Posterior cingulate gyrus (tissue), 11 donors: ENCODE measurements around the gene BNC2.
A peak's percentile ranks its signal among the peaks of the same experiment; 100 is the strongest.
"Not testable (repeated sequence)": the region's sequence is repeated elsewhere in the genome, so short reads cannot be mapped to it uniquely, and the experiment has no call there.

Experiments
- DNase-seq, 10 donors: peaks; one replicate each; pipeline versions ENCODE4 v3.0.0 to v3.0.0-alpha.2; 2020 to 2021; ENCODE audit warnings: mixed read lengths in 3 of 10
- intact Hi-C: fragments of 100-400 bp; cut with DNase I; formaldehyde crosslinking; loops from one replicate; pipeline ENCODE4 v1.15.1; 2023

The BNC2 gene

DNA sequence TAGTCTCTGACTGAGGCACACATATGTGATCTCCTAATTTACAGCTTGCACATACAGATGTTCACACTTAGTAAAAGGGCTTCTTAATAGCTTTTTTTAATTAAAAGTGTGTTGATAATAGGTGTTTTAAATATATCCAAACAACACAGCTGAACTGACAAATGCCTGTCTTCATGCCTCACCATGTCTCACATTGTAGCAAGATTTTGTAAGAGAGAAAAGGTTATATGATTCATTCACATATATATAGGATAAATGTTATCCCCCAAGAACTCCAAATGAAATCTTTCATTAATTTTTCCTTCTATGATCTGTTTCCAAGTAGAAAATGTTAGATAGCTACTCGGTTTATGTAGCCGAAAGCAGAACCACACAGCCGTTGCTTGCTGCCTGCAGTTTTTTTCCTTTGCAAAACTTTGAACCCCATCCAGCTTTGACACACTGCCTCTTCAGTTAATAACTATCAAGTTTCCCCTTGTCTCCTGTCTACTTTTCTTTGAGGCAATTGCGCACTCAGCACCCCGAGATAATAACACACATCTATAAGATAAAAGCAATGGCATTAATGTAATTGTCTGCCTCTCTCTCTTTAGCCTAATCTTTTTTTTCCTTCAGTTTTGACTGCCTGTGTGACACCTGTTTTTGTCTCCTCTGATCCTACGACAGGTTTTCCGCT is 299.2 kb downstream of the BNC2 start:
- intact Hi-C loops = no loop called here

DNA sequence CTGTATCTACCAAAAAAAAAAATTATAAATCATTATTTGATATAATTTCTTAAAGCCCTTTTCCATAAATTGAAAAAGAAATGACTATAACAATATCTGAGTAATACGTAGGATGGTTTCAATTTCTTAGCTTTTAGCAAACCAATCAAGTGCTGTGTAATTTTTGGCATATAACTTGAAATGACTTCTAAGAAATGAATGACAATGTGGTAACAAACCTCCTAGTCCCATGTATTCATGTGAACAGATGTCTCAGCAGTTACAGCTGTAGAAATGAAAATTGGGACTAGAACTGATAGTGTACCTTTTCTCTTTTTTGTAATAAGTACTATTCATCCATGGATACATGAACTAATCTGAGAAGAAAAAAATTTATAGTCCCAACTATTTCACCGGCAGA is 307.0 kb downstream of the BNC2 start:
- intact Hi-C loops = no loop called here
- DNase-seq = no peak

More for the DNA sequence above, 299.2 kb downstream of the BNC2 start:
- DNase-seq = no peak

GRCh38 chr9:16561121-16561520 is 309.3 kb downstream of the BNC2 start:
- DNase-seq = peak in 1 of 10 donors; percentile 60
- intact Hi-C loops = no loop called here

DNA sequence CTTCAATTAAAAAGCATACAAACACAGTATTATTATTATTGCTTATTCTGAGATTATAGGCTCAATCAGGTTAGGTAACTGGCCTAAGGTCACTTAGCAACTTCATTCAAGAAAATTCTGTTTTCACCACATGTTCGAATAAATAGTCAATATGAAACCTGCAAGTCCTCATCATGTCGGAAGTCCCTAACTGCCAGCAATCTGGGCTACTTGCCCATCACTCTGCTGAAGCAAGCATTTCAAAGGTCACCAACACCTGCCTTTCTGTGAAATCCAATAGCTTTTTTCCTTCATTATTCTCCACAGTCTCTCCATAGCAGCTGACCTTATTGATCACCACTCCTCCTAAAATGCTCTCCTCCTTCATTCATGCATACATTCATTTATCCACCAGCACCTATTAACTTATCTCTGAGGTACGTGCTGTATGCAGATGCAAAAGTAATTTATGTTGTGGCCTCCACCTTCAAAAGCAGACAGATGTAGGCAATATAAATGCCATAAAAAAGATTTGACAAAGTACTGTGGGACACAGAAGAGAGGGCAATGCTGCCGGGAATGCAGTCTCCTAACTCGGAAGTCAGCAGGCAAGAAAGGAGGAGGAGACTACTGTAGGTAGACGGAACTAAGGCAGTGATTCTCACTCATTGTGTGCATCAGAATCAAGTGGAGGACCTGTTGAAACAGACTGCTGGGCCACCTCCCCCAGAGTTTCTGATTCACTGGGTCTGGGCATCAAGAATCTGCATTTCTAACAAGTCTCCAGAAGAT is 310.9 kb downstream of the BNC2 start:
- DNase-seq = no peak
- intact Hi-C loops = no loop called here

- no peak for DNase-seq
- intact Hi-C loops = no loop called here
Measured at GRCh38 chr9:16555802-16556201, 314.7 kb downstream of the BNC2 start.

DNA sequence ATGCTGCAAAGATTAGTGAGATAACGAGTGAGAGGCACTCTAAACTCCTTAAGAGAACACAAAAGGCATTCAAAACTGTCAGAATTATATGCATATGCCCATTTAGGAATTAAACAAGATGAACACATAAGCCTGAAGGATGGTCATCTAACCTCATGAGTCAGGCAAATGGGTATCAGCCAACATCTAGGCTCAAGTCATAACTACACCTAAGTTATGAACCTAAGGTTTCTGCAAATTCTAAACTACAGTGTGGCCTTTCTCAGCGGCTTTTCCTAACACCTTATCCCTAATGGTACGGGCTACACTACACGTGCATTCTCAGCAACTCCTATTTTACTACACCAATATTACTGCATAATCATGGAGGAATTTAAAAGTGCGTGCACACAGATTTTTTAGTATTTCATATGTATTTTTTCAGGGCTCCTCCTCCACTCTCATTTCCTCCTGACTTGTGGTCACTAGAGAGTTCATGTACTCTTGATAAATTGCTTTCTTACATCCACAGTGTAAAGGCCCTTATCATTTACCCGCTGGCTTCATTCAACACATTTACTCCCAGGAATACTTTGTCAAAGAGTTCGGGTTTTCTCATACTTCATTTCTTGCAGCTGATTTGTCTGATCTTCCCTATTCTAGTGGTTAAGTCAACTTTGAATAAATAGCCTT is 316.5 kb downstream of the BNC2 start:
- DNase-seq = no peak
- intact Hi-C loops = no loop called here

- DNase-seq = peak in 1 of 10 donors; percentile 52
- intact Hi-C loops = no loop called here
Measured at GRCh38 chr9:16552252-16552651, 318.2 kb downstream of the BNC2 start.

DNA sequence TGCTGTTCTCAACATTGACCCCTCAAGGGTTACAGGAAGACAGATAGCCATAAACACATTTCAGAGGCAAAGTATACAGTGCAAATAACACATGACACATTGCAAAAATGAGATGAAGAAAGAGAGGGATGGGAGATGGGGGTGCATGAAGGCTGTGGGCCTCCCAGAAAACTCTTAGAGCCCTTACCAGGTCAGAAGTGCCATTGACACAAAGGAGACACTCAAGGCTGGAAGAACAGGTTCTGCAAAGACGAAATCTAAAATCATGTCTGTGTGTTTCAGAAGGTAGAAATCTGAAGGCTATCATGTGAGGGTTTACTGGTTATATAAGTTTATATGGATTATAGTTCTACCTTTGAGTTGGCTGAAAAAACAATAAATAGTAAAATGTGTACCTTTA is 318.8 kb downstream of the BNC2 start:
- DNase-seq = no peak
- intact Hi-C loops = no loop called here

DNA sequence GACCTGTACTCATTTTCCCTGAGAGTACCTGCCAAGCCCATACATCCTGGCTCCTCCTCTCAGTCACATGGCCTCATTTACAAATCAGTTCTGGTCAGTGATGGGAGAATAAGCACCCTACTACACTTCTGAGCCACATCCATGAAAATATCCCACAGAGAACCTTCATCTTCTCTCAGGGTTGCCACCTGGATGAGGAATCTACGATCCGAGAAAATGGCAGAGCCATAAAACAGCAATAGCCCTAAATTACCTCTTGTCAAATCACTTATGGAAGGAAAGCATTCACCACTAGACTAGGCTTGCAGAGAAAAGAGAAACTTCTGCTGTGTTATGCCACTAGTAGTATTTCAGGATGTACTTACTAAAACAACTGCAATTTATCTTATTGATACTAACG is 324.8 kb downstream of the BNC2 start:
- intact Hi-C loops = no loop called here
- no peak for DNase-seq

DNA sequence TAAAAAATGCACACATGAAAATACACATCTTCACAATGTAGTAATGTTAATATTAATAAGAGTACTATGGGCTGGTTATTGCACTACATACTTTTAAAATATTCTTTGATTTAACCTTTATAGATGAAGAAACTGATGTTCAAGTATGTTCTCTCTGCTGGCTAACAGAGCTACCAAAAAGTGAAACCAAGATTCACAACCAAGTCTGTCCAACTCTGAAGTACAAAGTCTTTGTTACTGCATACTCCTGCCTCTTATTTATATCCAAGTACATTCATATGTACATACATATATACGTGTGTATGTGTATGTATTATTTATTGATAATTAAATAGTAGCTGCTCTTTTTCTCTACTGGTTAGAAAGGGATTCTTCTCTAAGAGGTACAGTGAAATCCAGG is 325.6 kb downstream of the BNC2 start:
- intact Hi-C loops = no loop called here
- no peak for DNase-seq

DNA sequence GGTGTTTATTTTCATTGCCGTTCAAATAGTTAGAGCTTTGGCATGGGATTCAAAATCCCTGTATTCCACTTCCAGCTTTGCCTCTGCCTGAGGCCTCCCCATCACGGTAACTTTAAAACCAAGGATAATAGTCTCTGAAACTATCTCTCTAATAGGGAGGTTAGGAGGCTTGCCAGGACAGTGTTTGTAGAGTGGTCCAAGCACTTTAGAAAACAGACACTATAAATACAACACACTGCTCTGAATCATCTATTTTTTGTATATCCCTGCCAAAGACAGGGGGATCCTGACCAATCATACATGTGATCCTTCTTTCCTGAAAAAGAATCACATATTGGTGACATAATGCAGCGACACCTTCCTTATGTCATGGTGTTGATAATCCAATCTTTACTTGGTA is 326.8 kb downstream of the BNC2 start:
- intact Hi-C loops = no loop called here
- no peak for DNase-seq

DNA sequence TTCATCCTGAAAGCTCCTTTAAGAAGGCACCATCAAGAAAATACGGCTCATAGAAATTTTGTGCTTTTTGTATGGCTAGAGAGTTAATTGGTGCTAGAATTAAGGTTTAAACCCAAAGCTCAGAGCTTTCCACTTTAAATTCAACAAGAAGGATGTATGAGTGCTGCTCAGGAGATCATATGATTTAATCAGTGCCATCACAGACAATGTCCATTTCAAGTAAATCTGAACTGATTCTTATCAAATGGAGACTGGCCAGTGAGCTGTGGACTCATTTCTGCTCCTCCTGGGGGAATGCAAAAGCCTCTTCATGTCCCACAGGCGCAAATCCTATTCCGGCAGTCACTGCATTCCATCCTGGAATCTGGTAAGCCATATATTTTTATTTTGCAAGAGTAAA is 327.2 kb downstream of the BNC2 start:
- intact Hi-C loops = no loop called here
- DNase-seq = no peak

DNA sequence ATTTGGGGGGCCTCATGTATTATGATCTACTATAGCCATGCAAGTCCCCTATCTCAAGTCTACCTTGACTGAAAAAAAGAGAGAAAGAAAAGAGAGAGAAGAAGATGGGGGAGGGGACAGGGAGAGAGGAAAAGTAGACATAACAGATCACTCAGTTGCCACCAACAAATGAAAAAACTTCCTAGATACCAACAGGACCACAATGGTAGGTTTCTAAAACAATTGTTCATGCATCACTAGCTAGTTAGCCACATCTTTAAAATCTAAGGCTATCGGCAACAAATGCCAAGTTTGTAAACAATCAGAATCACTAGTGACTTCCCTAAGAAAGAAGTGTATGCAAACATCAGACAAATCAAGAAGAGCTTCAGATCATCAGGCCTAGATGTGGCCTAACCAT is 328.2 kb downstream of the BNC2 start:
- no peak for DNase-seq
- intact Hi-C loops = no loop called here

DNA sequence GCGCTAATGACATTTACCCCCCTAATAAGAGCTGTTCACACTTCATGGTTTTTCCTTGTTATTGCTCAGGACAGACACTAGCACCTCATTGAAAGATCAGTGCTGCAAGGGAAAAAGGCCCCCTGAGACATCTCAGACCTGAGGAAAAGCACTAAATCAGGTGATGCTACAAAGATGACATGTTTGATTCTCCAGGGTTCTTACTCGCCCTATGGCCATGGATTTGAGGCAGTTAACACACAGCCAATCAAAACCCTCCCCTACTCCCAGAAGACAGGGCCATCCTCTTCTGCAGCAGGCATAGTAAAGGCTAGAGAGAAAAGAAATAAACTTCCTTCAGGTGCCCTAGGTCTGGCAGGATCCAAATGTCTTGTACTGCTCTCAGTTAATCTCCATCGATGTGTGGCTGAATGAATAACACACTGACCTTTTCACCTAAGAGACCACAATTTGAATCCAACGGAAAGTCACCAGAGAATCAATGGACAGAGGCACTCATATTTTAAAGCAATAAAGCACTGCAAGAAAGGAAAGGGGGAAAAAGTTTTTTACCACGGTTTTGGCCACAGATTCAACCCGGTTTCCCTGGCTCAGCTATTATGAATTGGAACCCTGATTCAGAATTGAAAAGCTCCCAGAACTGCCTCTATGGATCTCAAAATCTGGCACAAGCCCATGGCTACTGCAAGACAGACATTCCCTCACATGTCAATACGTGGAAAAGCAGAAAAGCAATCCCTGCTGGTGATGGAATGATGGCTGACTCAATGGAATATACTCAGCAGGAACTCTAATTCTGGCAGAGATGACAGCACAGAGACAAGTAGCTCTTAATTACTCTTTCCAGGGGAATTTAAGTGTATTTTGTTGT is 329.5 kb downstream of the BNC2 start:
- DNase-seq = no peak
- intact Hi-C loops = no loop called here

DNA sequence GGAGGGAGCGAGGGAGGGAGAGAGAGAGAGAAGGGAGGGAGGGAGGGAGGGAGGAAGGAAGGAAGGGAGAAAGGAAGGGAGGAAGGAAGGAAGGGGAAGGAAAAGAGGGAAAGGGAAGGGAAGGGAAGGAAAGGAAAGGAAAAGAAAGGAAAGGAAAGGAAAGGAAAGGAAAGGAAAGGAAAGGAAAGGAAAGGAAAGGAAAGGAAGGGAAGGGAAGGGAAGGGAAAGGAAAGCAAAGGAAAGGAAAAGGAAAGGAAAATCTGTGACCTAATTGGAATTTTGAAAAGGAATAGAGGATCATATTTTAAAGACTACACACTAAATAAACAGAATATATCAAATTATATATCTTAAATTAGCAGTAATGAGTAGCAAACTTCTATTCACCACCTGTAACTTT is 330.8 kb downstream of the BNC2 start:
- intact Hi-C loops, DNase-seq: not testable (repeated sequence)

DNA sequence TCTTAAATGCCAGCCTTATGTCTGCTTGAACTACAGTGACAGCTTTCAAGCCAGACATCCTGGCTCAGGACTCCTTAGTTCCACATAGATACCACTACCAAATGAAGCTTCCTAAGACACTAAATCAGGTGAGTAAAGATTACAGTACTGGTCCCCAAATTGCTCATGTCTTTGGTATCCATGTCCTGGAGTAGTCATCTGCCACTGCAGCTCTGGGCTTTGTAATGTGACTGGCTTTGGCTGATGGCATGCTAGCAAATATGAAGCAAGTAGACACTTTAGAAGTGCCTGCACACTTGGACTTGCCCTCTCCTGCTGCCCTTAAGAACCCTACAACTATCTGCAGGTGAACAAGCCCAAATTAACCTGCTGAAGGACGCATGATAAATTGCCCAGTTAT is 334.9 kb downstream of the BNC2 start:
- no peak for DNase-seq
- intact Hi-C loops = no loop called here

DNA sequence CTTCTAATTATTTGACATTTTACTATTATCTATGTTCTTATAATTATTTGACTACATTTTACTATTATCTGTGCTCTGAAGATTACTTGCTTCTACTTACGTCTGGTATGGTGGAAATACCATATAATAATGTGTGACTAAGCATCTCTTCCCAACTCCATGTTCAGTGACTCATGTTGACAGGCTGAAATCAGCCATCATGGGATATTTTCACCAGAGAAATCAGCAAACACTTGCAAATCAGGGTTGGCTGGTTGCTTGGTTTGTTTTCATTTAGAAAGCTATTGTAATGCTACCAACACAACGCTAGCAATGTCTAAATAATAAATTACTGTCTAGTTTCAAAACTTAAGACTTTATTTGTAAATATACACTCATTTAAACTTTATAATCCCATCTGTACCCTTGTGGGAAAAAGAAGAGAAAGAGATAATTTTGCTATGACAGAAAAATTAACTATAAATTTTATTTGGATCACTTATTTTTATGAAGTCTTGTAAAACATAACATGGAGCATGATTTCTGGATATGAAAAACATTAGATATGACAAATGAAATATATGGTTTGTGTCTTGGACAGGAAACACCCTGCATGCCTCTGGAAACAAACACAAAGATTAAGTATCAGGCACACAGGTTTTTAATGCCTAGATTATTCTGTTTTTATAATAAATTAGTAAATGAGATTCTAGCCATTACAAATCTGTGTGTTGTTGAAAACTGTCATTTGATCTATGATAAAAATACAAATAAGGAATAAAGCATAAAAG is 337.6 kb downstream of the BNC2 start:
- no peak for DNase-seq
- intact Hi-C loops = no loop called here

DNA sequence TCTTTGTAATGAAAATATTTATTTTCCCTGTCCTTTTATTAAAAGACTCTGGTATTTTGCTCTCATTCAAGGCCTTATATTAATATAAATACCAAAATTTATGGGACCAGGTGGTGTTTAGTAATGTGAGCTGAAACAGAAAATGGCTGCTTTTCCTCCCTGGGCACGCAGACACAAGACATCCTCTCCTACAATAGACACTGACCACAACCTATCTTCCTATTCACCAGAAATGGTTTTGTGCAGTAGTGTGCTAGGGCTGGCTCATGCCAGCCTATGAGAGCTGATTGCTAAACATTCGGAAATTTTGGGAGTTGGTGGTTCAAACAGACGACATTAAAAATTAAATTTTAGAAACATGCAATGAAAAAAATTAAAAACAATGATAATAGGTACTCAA is 338.2 kb downstream of the BNC2 start:
- no peak for DNase-seq
- intact Hi-C loops = no loop called here

- peak in 3 of 10 donors; percentile 7 to 79 (median 70) for DNase-seq
- intact Hi-C loops = no loop called here
Measured at GRCh38 chr9:16530669-16531642, 339.5 kb downstream of the BNC2 start.
